Measurements from ENCODE around the gene RAG2.

DNA sequence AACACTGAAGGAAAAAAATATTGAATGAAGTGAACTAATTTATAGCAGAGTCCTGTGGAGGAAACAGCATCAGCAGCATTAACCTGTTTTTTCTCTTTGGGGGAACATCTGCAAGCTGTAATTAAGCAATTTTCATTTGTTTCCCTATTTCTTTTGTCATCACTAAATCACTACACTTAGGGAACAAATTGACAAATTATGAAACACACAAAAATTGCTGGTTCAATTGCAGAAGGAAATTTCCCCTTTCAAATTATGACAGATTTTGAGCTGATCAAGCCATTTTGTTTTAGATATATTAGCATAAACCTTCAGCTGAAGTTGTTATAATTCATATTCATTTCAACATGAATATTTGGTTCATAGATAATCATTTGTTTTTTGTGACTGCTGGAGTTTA, 22.2 kb upstream of the RAG2 start:
- TF ChIP-seq CTCF (IDR thresholded peaks at IDR 0.05) (no peak), POLR2A (IDR thresholded peaks at IDR 0.05) (no peak), POLR2AphosphoS5 (IDR thresholded peaks at IDR 0.05) (no peak)

Measured in breast epithelium (tissue), 3 donors.